K562 (cell line): ENCODE data around the gene AGBL1. TPM values are rescaled to one million over a fixed set of nuclear protein-coding genes. Genes with fewer than 3 reads are reported as not detected.

Source experiments
- ATAC-seq: fragments of 200-7000 bp; cut with Tn5 transposase; 3 replicates; pipeline ENCODE4 v1.9.1; 2020; ENCODE audit warnings: moderate library complexity
- BruUV-seq: library from RNA; stranded (reverse); fragments of 400-500 nt; replicated peaks from 2 replicates; lab custom pipeline; 2021; lab: Mats Ljungman, UMichigan
- CTCF ChIA-PET: fragments of 300-600 bp; formaldehyde crosslinking; extraction: SDS; loops from one replicate; lab custom pipeline; 2021; ENCODE audit warnings: low intra/inter-chr PET ratio; lab: Yijun Ruan, JAX
- POLR2A ChIA-PET: fragments of 300-600, 350-650 bp; sonication (Branson Sonifier 250); formaldehyde crosslinking; extraction: SDS; loops from one replicate; lab custom pipeline; 2021; ENCODE audit warnings: antibody characterized with exemption, inconsistent platforms; lab: Yijun Ruan, JAX
- DNase-seq, 4 experiments: peaks; one replicate each; pipeline versions ENCODE4 v3.0.0 to v3.0.0-alpha.2; 2011 to 2018; ENCODE audit warnings: low spot score in 3 of 4, mixed read lengths in 3 of 4; ENCODE audit errors: extremely low read depth in 1 of 4
- FAIRE-seq: peaks from 2 replicates; lab custom pipeline; 2011; peaks lifted over from hg19 to GRCh38; lab: Jason Lieb, UNC
- H2AFZ ChIP-seq: 2 replicates; pipeline ENCODE4 v1.6.0; 2011; ENCODE audit warnings: low read depth, low read length, control low read depth, inconsistent platforms
- H3K27ac ChIP-seq: fragments of 200-600 bp; 3 replicates; pipeline ENCODE4 v1.8.0; 2011; ENCODE audit warnings: low read depth, mild to moderate bottlenecking, control low read depth, inconsistent platforms, low read length, moderate library complexity, mixed read lengths; ENCODE audit errors: extremely low read depth
- H3K27me3 ChIP-seq, 2 experiments: fragments of 300-600 bp in 1 of 2; 2 replicates in 1 of 2; 3 replicates in 1 of 2; pipeline versions ENCODE4 v1.6.0 to v1.8.0; 2011; ENCODE audit warnings: inconsistent platforms in 2 of 2, low read length in 2 of 2, mild to moderate bottlenecking in 1 of 2, mixed read lengths in 1 of 2, moderate library complexity in 1 of 2; ENCODE audit not compliant: control insufficient read depth in 2 of 2, insufficient read depth in 2 of 2
- H3K36me3 ChIP-seq: fragments of 300-600 bp; 3 replicates; pipeline ENCODE4 v1.8.0; 2011; ENCODE audit warnings: mild to moderate bottlenecking, low read length, inconsistent platforms; ENCODE audit not compliant: control insufficient read depth, insufficient read depth
- H3K4me1 ChIP-seq, 2 experiments: fragments of 200-600 bp in 1 of 2; replicated peaks in 1 of 2; 2 replicates in 1 of 2; 3 replicates in 1 of 2; pipeline versions ENCODE4 v1.5.1 to v1.8.0; 2011; ENCODE audit warnings: inconsistent platforms in 2 of 2, low read length in 2 of 2, mild to moderate bottlenecking in 1 of 2, mixed read lengths in 1 of 2, moderate library complexity in 1 of 2; ENCODE audit not compliant: control insufficient read depth in 2 of 2, insufficient read depth in 2 of 2
- H3K4me2 ChIP-seq: 2 replicates; pipeline ENCODE4 v1.6.1; 2011; ENCODE audit warnings: low read length, control low read depth, inconsistent platforms, mixed read lengths; ENCODE audit not compliant: insufficient read depth
- H3K4me3 ChIP-seq: fragments of 200-600 bp; sonication (generic), shearing (Covaris generic); 2 replicates; pipeline ENCODE4 v1.5.1; 2016; ENCODE audit warnings: control low read depth, inconsistent platforms
- H3K79me2 ChIP-seq: fragments of 200-600 bp; 3 replicates; pipeline ENCODE4 v1.8.0; 2011; ENCODE audit warnings: low read length, inconsistent platforms; ENCODE audit not compliant: control insufficient read depth, insufficient read depth
- H3K9ac ChIP-seq, 2 experiments: 2 replicates each; pipeline versions ENCODE4 v1.6.0 to v1.6.1; 2011; ENCODE audit warnings: low read depth in 2 of 2, low read length in 2 of 2, control low read depth in 1 of 2, inconsistent platforms in 1 of 2, mild to moderate bottlenecking in 1 of 2, mixed read lengths in 1 of 2; ENCODE audit not compliant: insufficient read depth in 1 of 2
- H3K9me1 ChIP-seq: one replicate; pipeline ENCODE4 v1.6.0; 2011; ENCODE audit warnings: inconsistent platforms, mild to moderate bottlenecking, low read length, moderate library complexity; ENCODE audit not compliant: control insufficient read depth, insufficient read depth
- H3K9me3 ChIP-seq: replicated peaks from 2 replicates; pipeline ENCODE4 v1.5.1; 2011; ENCODE audit warnings: low read depth, low read length, inconsistent platforms; ENCODE audit not compliant: control insufficient read depth, insufficient read depth
- H4K20me1 ChIP-seq: replicated peaks from 2 replicates; pipeline ENCODE4 v1.6.1; 2011; ENCODE audit warnings: low read length, inconsistent platforms, mixed read lengths; ENCODE audit not compliant: control insufficient read depth, insufficient read depth
- NFRKB ChIP-seq: fragments of 450-650 bp; IDR thresholded peaks from 2 replicates; pipeline ENCODE4 v1.6.1; 2016; ENCODE audit warnings: low read depth
- RAD21 ChIP-seq, 2 experiments: fragments of 250-450 bp in 1 of 2; fragments of 450-650 bp in 1 of 2; sonication (Bioruptor Pico) in 1 of 2; formaldehyde crosslinking in 1 of 2; IDR thresholded peaks in 1 of 2; conservative IDR thresholded peaks in 1 of 2; 2 replicates each; pipeline versions ENCODE4 v1.4.0 to v1.8.0; 2020 to 2022; ENCODE audit warnings: mild to moderate bottlenecking in 2 of 2, moderate library complexity in 1 of 2
- WGBS: fragments of 100-300 bp; shearing (Covaris generic); methylation state at CpG from one replicate; pipeline ENCODE4 v1.1.6; 2016; ENCODE audit warnings: low coverage, mixed read lengths; ENCODE audit not compliant: insufficient coverage; ENCODE audit errors: missing lambda C conversion rate; 5-methylcytosine and 5-hydroxymethylcytosine counted together
- in situ Hi-C: fragments of 300-500 bp; cut with MboI; formaldehyde crosslinking; loops from 4 replicates; pipeline ENCODE4 v1.15.0; 2018; ENCODE audit warnings: inconsistent platforms, mixed read lengths
- intact Hi-C: fragments of 100-400 bp; cut with micrococcal nuclease; formaldehyde crosslinking; loops from 2 replicates; pipeline ENCODE4 v1.14.2; 2022
- polyA plus RNA-seq, 8 experiments: library from polyadenylated mRNA; depleted of rRNA in 4 of 8; stranded (reverse) in 5 of 8; unstranded in 3 of 8; fragments of >200 nt; fragmentation: Nextera tagmentation in 2 of 8; fragmentation: Illumina TruSeq in 1 of 8; extraction: Ambion mirVana in 2 of 8; extraction: Trizol in 1 of 8; gene quantifications; 2 replicates each; pipeline versions ENCODE4 v1.2.1 to v1.2.3, GENCODE V29; 2011 to 2014; ENCODE audit warnings: inconsistent platforms in 1 of 8, missing spikeins in 1 of 8
- total RNA-seq, 7 experiments: library from RNA; depleted of rRNA in 6 of 7; stranded (reverse); fragments of >200 nt in 6 of 7; fragmentation: Illumina TruSeq in 2 of 7; extraction: Trizol in 2 of 7; gene quantifications; 2 replicates each; pipeline versions ENCODE4 v1.2.1 to v1.2.3, GENCODE V29; 2011 to 2021; ENCODE audit warnings: low replicate concordance in 1 of 7
- TF ChIP-seq, protein P1 (sequence below), 3 experiments: IDR thresholded peaks in 2 of 3; conservative IDR thresholded peaks in 1 of 3; 2 replicates each; pipeline ENCODE4 v1.5.1; 2011 to 2012; ENCODE audit warnings: low read length in 3 of 3, mild to moderate bottlenecking in 3 of 3, control low read depth in 2 of 3, improper control_type of control experiment in 1 of 3, inconsistent platforms in 1 of 3, low read depth in 1 of 3, mixed read lengths in 1 of 3, moderate library complexity in 1 of 3; ENCODE audit not compliant: insufficient read depth in 2 of 3

Gene AGBL1
- total and polyA plus RNA-seq, 9 of the 15 experiments (the other 6 are each of a cell fraction or from before 2014, with no cell fraction given), result not detected

DNA sequence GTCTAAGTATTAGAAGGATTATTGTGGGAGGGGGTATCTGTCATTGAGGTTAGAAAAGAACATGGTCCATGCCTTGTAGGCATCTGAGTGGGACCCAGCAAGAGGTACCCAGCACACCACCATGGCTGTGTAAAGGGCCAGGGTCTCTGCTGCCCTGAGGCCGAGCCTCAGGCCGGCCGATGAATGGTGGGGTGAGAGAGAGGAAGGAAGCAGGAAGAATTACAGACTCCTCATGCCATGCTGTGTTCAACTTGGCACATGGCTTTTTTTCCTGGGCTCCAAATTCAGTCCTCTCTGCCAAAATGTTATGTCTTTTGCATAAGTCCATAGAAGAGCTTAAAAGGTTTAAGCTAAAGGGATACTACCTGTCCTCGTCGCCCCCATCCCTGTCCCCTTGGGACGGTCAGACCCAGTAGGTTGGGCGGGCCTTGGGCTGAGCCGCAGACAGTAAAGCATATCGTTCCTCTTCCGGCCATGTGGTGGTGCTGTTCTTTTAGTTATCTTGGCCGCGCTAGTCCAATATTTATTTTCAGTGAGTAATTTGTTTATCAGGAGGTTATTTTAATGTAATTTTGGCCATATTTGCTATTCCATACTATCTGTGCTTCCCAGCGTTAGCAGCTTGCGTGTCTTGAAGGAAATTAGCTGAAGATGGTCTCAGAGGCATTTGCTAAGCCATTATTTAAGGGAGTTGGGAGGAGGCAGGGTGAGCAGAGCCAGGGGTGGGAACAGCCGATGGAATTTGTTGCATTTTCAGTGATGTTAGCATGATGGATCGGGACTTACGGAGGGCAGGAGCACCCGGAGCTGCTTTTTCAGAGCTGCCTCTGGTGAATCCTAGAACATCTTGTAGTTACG, 152.4 kb downstream of the AGBL1 start:
- no TSS peak for BruUV-seq
- ATAC-seq, result no peak
- Histone ChIP-seq H2AFZ (no peak overlapping the region), H3K9me1 (no peaks in the 10 kb centered on the region), H3K27me3 (no peaks in the 10 kb centered on the region), H3K27ac (no peak overlapping the region), H3K4me1 (no peaks in the 10 kb centered on the region), H3K79me2 (no peaks in the 10 kb centered on the region), H3K9ac (no peak overlapping the region), H3K36me3 (no peaks in the 10 kb centered on the region), H3K9me3 (no peaks in the 10 kb centered on the region), H3K4me3 (no peak overlapping the region), H3K4me2 (no peak overlapping the region), H4K20me1 (no peaks in the 10 kb centered on the region)
- 1% methylated on average over 18 of the region's 19 CpGs for WGBS
- FAIRE-seq, result no peak
- in situ Hi-C loops, result no loop called here
- CTCF ChIA-PET, result no interaction called here
- intact Hi-C loops, result no loop called here
- peak in 2 of 4 experiments; percentile 5 to 14 for DNase-seq
- POLR2A ChIA-PET, result interaction anchor here (0.6 kb wide), 1 partner anchor 30 kb away, joined by 3 read pairs; no protein-coding TSS in a partner anchor
- TF ChIP-seq, protein P1, sequence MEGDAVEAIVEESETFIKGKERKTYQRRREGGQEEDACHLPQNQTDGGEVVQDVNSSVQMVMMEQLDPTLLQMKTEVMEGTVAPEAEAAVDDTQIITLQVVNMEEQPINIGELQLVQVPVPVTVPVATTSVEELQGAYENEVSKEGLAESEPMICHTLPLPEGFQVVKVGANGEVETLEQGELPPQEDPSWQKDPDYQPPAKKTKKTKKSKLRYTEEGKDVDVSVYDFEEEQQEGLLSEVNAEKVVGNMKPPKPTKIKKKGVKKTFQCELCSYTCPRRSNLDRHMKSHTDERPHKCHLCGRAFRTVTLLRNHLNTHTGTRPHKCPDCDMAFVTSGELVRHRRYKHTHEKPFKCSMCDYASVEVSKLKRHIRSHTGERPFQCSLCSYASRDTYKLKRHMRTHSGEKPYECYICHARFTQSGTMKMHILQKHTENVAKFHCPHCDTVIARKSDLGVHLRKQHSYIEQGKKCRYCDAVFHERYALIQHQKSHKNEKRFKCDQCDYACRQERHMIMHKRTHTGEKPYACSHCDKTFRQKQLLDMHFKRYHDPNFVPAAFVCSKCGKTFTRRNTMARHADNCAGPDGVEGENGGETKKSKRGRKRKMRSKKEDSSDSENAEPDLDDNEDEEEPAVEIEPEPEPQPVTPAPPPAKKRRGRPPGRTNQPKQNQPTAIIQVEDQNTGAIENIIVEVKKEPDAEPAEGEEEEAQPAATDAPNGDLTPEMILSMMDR (IDR thresholded peaks at IDR 0.05 in 2 of 3, conservative IDR thresholded peaks at IDR 0.05 in 1 of 3; ENCODE audit: insufficient read depth in 2 of 3, low read depth in 1 of 3, low read length in 3 of 3), result peak; percentile 7 to 31 (median 23); a peak in 1 of 6 replicates
- TF ChIP-seq RAD21 (CRISPR knock-in tag; conservative IDR thresholded peaks at IDR 0.05 in 1 of 2, IDR thresholded peaks at IDR 0.05 in 1 of 2) (peak in 1 of 2 experiments; percentile 39; a peak in 2 of 4 replicates), NFRKB (no peak)
- TF ChIP-seq, all 486 proteins: peak for 2
